NCI-H1436 treated with DMSO at 0.1 percent for 48 hours (cell line): ENCODE measurements around the gene NPM1.
"Not testable (repeated sequence)": the region's sequence is repeated elsewhere in the genome, so short reads cannot be mapped to it uniquely, and the experiment has no call there.

ENCODE experiments used
- DNase-seq: peaks from one replicate; lab custom pipeline; 2025; lab: John Stamatoyannopoulos, UW

NPM1 gene, protein sequence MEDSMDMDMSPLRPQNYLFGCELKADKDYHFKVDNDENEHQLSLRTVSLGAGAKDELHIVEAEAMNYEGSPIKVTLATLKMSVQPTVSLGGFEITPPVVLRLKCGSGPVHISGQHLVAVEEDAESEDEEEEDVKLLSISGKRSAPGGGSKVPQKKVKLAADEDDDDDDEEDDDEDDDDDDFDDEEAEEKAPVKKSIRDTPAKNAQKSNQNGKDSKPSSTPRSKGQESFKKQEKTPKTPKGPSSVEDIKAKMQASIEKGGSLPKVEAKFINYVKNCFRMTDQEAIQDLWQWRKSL

DNA sequence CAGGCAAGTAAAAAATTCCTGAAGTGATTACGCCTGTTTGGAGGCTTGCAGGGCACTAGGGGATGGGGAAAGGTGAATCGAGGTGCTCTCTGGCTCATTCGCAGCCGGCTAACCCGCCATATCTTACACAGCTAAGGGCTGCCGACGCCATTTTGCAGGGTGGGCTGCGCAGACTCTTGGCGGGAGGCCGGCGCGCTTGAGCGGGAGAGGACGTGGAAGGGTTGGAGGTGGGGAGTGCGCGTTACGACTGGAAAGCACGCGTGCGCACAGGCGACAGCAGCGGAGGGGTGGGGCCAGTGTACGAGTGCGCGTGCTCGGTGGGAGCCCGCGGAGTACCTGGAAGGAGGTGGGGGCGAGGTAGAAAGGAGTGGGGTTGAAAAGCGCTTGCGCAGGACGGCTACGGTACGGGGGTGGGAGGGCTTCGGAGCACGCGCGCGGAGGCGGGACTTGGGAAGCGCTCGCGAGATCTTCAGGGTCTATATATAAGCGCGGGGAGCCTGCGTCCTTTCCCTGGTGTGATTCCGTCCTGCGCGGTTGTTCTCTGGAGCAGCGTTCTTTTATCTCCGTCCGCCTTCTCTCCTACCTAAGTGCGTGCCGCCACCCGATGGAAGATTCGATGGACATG, at the start of gene NPM1:
Gene NPM1 (plus strand): TSS at position 505 of the 625 bp plus-strand sequence. CDS start 100 bp downstream, at position 605.
- peak; percentile 56 for DNase-seq

DNA sequence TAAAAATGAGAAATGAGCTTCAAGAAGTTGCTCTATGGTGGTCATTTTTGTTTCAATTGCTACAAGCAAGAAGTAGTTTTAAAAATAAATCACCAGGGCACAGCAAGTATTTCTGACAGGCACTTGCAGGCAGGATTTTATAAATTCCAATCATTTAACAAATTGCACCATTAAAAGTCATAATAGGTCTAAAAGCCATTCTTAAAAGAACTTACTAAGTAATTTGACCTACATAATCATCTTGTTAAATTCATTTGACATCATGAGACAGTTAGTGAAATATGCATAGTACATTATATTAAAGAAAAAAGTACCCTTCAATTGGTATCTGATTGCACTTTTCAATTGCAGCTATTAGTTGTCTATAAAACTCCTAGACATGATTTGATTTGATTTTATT, 47.6 kb upstream of the NPM1 start:
- no peak for DNase-seq

DNA sequence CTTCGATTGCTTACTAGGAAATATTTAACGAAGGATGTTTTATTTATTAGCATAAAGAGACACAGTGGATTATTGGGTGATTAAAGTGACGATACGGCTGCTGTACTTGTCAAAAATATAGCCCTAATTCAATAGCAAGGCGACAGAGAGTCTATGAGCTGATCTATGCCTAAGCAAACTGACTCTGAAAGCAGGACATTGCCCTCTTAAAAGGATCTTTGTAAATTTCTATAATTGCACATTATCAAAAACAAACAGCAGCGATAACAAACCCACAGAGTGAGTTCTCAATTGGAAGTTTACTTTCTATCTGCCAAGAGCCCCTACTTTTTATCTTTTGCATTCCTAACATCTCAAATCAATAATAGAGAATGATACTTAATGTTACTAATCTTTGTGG, 47.2 kb upstream of the NPM1 start:
- no peak for DNase-seq

DNA sequence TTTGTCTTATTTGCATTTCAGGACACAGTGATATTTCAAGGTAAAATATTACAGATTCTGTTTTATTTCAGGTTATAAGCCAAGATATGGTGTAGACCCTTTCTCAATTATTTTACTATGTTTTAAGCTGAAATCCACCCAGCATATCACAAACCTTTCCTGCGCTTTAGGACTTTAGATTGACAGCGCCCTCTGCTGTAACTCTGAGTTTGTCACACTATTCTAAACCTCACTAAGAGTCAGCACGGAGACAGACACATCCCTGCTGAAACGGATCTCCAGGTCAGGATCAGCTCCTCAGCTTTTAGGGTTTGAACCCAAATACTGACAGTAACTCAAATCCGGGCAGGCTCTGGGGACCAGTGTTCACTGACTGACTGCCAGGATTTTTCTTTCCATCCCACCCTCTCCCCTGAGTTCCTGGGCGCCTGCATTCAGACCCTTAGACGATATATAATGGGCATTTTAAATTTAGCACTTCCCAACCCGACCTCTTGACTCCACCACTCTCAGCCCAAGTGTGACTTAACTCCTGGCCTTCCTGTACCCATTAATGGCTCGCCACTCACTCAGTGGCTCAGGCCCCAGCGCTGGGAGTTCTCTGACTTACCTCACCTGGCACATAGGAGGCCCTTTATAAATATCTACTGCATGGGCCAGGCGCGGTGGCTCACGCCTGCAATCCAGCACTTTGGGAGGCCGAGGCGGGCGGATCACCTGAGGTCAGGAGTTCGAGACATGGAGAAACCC, 45.1 kb upstream of the NPM1 start:
- DNase-seq, result no peak

DNA sequence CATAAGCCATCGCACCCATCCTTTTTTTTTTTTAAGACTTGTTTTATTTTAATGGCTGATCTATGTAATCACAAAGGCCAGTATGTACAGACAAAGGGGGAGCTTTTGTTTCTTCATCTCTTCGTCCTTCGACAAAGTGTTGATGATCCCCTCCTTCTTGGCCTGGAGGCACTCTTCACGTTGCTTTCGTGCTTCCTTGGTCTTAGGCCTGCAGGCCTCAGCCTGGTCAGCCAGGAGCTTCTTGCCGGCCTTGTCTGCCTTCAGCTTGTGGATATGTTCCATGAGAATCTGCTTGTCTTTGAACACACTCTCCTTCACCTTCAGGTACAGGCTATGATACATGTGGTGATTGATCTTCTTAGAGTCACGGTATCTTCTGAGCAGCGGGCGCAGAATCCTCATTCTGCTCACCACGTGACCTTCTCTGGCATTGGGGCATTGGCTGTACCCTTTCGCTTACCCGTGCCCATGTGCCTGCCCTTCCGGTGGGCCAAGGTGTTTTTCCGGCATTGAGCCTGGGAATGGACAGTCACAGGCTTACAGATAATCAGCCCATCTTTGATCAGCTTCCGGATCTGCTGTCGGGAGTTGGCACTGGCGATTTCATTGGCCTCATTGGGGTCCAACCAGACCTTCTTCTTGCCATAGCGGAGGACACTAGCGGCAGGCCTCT, 42.6 kb upstream of the NPM1 start:
- DNase-seq, result no peak

DNA sequence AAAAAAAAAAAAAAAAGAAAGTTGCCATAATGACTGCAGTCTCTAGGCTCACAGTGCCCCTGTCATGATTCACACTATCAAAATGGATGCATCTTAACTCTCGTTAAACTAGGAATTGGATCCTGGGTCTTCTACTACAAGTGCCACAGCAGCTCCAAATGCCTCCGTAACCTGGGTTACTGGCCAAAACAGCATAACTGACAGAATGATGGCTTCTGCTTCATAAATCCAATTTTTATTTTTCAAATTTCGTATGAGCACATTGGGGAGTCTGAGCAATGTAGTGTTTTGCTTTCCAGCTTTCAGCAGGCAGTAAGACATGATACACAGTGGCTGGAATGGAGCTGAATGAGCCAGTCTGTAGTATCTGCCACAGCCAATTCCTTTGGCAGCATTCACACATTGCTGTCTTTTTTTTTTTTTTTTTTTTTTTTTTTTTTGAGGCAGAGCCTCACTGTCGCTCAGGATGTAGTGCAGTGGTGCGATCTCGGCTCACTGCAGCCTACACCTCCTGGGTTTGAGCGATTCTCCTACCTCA, 36.0 kb upstream of the NPM1 start:
- DNase-seq, result no peak

DNA sequence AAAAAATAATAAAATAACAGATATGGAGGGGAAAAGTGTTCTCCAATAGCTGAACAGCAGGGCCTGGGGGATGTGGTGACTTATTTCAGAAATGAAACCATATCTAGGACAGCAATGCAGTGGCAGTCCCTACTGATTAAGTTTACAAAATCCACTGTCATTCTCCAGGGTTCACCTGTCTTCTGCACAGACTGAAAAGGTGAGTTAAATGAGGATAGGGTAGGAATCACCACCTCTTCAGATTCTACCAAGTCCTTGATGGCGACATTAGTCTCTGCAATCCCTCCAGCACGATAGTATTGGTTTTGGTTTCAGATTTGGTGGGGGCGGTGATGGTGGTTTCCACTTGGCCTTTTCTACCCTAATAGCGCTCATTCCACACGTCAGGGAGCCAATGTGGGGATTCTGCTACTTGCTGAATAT, 32.3 kb upstream of the NPM1 start:
- no peak for DNase-seq

DNA sequence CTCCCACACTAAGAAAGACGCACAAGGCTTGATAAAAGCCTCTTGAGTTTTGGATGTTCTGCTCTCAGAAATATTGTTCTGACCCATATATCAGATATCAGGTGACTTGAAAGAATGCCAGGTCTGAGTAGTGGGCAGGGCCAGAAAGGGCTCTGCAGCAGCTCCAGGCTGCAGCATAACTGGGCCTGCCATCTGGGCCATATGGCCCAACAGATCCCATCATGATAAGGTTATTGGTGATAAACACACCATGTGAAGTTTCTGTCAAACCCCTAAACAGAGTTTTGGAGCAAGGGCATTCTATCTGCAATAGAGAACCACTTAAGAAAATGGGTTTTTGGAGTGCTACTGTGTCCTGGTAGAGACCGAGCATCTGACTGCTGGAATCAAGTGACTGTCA, 29.8 kb upstream of the NPM1 start:
- DNase-seq, result no peak

DNA sequence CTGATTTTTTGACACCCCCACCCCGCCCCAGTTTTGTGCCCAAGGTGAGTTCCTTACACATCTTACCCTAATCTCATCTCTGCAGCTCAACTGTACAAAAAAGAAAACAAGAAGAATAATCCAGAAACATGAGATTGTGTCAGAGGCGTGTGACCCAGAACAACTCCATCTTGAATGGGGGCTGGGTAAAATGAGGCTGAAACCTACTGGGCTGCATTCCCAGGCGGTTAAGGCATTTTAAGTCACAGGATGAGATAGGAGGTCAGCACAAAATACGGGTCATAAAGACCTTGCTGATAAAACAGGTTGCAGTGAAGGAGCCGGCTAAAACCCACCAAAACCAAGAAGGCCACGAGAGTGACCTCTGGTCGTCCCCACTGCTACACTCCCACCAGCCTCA, 26.5 kb upstream of the NPM1 start:
- DNase-seq, result not testable (repeated sequence)

DNA sequence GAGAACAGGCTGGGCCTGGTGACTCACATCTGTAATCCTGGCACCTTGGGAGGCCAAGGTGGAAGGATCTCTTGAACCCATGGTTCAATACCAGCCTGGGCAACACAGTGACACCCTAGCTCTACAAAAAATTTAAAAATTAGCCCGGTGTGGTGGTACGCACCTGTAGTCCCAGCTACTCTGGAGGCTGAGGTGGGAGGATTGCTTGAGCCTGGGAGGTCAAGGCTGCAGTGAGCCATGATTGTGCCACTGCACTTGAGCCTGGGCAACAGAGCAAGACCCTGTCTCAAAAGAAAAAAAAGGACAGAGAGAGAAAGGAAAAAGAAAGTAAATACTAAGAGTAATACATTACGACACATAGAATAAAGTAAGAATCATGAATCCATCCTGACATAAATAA, 24.4 kb upstream of the NPM1 start:
- DNase-seq, result not testable (repeated sequence)

DNA sequence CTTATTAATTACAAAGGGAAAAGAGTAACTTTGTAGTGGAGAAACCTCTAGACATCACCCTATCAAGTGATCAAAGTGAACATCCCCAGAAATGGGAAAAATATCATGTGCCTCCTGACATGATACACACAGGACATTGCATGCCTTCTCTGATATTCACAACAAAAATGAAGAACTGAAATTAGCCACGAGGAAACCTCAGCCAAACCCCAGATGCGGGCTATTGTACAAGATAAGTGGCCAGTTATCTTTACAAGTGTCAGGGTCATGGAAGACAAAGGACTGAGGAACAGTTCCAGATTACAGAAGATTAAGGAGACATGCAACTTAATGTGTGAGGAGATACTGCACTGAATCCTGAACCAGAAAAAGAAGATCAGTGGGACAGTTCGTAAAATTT, 23.8 kb upstream of the NPM1 start:
- DNase-seq, result no peak

DNA sequence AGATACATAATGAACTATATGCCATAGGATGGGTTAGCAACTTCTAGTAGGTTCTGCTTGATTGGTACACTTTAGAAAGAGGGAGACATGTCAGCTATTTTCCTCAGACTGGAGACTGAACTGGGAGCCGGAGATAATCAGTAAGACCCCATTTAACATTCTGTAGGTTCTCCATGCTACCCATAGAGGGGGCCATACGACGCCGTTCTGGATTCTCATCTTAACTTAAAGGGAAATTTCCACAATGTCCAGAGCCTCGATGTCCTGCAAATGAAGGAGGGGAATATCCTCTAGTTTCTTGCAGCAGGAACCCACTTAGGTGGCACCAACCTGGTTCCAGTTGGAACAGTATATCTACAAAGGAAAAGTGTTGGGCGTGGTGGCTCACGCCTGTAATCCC, 22.3 kb upstream of the NPM1 start:
- DNase-seq, result no peak

DNA sequence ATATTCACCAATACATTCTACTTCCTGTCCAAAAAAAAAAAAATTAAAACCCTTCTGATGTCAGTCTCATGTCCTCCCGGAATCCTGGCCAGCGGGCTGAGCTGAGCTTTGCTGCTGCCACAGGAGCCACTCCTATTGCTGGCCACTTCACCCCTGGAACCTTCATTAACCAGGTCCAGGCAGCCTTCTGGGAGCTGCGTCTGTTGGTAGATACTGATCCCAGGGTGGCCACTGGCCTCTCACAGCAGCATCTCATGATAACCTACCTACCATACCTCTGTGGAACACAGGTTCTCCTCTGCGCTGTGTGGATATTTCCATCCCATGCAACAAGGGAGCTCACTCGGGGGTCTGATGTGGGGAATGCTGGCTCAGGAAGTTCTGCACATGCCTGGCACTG, 21.0 kb upstream of the NPM1 start:
- DNase-seq, result no peak

DNA sequence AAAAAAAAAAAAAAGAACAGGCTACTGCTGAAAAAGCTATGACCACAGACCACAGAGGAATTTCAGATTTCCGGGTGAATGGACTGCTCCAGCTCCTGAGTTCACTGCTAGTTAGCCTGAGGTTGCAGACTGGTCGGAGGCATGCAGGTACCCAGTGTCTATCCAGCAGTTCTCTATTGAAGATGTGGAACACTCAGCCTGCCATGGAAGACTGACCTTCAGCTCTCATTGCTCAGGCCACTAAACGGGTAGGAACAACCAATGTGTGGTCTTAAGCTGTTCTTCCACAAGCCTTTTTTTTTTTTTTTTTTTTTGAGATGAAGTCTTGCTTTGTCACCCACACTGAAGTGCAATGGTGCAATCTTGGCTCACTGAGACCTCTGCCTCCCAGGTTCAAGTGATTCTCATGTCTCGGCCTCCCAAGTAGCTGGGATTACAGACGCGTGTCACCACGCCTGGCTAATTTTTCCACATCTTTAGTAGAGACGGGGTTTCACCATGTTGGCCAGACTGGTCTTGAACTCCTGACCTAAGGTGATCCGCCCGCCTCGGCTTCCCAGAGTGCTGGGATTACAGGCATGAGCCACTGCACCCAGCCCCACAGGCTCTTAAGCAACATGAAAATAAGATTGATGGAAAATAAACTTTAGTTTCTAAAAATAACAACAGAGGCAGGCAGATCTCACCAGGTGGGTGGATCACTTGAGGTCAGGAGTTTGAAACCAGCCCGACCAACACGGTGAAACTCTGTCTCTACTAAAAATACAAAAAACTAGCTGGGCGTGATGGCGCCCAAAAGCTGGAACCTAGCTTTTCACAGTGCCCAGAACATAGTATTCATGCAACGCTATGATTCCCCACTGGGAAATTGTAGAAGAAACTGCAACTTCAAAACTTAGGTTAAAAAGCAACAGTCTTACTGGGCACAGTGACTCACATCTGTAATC, 20.0 kb upstream of the NPM1 start:
- no peak for DNase-seq

DNA sequence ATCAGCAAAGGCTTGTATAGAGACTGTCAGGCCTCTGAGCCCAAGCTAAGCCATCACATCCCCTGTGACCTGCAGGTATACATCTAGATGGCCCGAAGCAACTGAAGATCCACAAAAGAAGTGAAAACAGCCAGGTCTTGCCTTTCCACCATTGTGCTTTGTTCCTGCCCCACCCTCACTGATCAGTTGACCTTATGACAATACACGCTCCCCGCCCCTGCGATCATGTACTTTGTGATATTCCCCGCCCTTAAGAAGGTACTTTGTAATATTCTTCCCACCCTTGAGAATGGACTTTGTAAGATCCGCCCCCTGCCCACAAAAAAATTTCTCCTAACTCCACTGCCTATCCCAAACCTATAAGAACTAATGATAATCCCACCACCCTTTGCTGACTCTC, 18.6 kb upstream of the NPM1 start:
- DNase-seq, result no peak

DNA sequence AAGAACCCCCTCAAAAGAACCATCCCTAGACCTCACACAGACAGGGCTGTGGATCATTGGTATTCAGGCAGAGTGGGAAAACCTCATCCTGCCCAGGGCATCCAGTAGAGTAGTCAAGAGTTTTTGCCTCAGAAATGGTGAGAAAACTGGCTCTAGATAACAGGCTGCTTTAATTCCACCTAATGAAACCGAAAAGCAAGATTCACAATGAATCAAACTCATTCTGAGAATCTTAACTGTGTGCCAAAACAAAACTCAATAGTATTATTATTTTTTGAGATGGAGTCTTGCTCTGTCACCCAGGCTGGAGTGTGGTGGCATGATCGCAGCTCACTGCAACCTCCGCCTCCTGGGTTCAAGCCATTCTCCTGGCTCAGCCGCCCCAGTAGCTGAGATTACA, 17.8 kb upstream of the NPM1 start:
- DNase-seq, result no peak

DNA sequence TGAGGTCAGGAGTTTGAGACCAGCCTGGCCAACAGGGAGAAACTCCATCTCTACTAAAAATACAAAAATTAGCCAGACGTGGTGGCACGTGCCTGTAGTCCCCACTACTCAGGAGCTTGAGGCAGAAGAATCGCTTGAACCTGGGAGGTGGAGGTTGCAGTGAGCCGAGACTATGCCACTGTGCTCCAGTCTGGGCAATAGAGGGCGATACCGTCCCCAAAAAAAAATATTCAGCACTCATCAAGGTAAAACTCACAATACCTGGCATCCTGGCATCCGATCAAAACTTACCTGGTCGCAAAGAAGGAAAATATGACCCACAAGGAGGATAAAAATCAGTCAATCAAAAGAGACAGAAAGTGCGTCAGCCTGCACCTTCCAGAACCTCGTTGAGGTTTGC, 16.8 kb upstream of the NPM1 start:
- not testable (repeated sequence) for DNase-seq

DNA sequence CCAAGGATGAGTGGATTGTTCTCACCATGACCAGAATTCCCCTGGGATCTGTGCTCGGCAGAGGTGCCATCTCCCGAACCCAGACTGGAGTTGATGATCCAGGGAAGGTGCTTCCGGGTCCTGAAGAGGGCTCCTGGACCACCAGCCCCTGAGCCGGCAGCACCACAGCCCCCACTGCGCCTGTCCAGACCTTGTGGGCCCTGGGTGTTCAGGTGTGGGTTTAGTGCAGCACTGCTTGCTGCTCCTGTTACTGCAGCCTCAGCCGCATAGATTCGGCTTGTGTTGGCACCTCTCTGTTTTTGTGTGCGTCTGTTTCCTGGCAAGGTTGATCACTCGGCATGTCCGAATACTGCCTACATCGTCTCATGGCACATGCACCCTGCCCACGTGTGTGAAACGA, 16.3 kb upstream of the NPM1 start:
- DNase-seq, result no peak

DNA sequence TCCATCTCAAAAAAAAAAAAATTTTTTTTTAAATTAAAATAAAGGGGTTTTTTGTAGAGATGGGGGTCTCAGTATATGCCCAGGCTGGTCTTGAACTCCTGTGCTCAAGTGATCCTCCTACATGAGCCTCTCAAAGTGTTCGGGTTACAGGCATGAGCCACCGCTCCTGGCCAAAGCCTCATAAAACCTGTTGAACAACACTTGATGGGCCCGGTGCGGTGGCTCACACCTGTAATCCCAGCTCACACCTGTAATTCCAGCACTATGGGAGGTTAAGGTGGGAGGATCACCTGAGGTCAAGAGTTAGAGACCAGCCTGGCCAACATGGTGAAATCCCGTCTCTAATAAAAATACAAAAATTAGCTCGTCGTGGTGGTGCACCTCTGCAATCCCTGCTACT, 7.7 kb upstream of the NPM1 start:
- no peak for DNase-seq

DNA sequence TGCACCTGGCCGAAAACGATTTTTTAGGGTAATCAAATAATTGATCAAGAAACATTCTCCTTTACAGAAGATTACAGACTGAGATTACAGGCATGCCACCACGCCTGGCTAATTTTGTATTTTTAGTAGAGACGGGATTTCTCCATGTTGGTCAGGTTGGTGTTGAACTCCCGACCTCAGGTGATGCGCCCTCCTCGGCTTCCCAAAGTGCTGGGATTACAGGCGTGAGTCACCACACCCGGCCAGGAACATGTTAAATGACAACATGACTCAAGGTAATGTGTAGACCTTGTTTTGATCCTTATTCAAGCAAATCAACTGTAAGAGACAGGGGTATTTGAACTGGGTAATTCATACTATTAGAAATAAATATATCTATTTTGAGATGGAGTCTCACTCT, 3.2 kb upstream of the NPM1 start:
- DNase-seq, result not testable (repeated sequence)

DNA sequence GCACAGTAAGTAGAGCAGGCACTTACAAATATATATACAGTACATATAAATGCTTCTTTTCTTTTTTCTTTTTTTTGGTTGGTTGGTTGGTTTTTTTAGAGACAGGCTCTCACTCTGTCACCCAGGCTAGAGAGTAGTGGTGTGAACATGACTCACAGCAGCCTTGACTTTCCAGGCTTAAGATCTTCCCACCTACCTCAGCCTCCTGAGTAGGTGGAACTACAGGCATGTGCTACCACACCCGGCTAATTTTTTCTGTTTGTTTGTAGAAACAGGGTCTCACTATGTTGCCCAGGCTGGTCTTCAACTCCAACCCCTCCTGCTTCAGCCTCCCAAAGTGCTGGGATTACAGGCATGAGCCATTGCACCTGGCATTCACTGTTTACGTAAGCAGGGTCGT, 2.6 kb upstream of the NPM1 start:
- DNase-seq, result not testable (repeated sequence)
